Sigmoid colon (tissue), 4 donors: ENCODE data around the gene TUBG2.

ENCODE experiments used
- CTCF ChIP-seq, 4 experiments: fragments of 450-650 bp in 3 of 4; fragments of 200-600 bp in 1 of 4; IDR thresholded peaks; one replicate each; pipeline ENCODE4 v1.5.1; 2016 to 2019; ENCODE audit warnings: antibody characterized with exemption in 4 of 4, mild to moderate bottlenecking in 3 of 4, moderate library complexity in 2 of 4
- POLR2A ChIP-seq, 2 donors: fragments of 450-650 bp; IDR thresholded peaks; one replicate each; pipeline ENCODE4 v1.6.1; 2016; ENCODE audit warnings: antibody characterized with exemption in 2 of 2, mild to moderate bottlenecking in 2 of 2, moderate library complexity in 2 of 2
- POLR2AphosphoS5 ChIP-seq, 4 donors: sonication (generic); formaldehyde crosslinking; IDR thresholded peaks; one replicate each; pipeline ENCODE4 v1.6.1; 2017; ENCODE audit warnings: antibody characterized with exemption in 4 of 4

GRCh38 chr17:42672038-42672437, 13.0 kb downstream of the TUBG2 start:
- TF ChIP-seq POLR2A (IDR thresholded peaks at IDR 0.05), result no peak
- no peak for TF ChIP-seq CTCF (IDR thresholded peaks at IDR 0.05)
- TF ChIP-seq POLR2AphosphoS5 (IDR thresholded peaks at IDR 0.05), result no peak
